ENCODE measurements around the gene SYT8. TPM values are rescaled to one million over a fixed set of nuclear protein-coding genes. Genes with fewer than 3 reads are reported as not detected.
A peak's percentile ranks its signal among the peaks of the same experiment; 100 is the strongest.
"Not testable (repeated sequence)": the region's sequence is repeated elsewhere in the genome, so short reads cannot be mapped to it uniquely, and the experiment has no call there.

SYT8 gene
- total RNA-seq, 1 donor from 2014 or later: 0.17 TPM

GRCh38 chr11:1870326-1870696, 35.5 kb downstream of the SYT8 start:
- Histone ChIP-seq H3K36me3 (ENCODE audit: control insufficient read depth, insufficient read depth, low read length) (no peaks in the 10 kb centered on the region), H3K27me3 (ENCODE audit: control insufficient read depth, insufficient read depth, low read length) (peaks cover 41% of the 10 kb centered on the region), H3K4me3 (ENCODE audit: low read depth, low read length) (no peak overlapping the region)
- TF ChIP-seq, protein P1, sequence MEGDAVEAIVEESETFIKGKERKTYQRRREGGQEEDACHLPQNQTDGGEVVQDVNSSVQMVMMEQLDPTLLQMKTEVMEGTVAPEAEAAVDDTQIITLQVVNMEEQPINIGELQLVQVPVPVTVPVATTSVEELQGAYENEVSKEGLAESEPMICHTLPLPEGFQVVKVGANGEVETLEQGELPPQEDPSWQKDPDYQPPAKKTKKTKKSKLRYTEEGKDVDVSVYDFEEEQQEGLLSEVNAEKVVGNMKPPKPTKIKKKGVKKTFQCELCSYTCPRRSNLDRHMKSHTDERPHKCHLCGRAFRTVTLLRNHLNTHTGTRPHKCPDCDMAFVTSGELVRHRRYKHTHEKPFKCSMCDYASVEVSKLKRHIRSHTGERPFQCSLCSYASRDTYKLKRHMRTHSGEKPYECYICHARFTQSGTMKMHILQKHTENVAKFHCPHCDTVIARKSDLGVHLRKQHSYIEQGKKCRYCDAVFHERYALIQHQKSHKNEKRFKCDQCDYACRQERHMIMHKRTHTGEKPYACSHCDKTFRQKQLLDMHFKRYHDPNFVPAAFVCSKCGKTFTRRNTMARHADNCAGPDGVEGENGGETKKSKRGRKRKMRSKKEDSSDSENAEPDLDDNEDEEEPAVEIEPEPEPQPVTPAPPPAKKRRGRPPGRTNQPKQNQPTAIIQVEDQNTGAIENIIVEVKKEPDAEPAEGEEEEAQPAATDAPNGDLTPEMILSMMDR (IDR thresholded peaks at IDR 0.05; ENCODE audit: insufficient read depth, low read length, poor library complexity, severe bottlenecking): no peak
- no peak for DNase-seq (ENCODE audit: low read depth)

DNA sequence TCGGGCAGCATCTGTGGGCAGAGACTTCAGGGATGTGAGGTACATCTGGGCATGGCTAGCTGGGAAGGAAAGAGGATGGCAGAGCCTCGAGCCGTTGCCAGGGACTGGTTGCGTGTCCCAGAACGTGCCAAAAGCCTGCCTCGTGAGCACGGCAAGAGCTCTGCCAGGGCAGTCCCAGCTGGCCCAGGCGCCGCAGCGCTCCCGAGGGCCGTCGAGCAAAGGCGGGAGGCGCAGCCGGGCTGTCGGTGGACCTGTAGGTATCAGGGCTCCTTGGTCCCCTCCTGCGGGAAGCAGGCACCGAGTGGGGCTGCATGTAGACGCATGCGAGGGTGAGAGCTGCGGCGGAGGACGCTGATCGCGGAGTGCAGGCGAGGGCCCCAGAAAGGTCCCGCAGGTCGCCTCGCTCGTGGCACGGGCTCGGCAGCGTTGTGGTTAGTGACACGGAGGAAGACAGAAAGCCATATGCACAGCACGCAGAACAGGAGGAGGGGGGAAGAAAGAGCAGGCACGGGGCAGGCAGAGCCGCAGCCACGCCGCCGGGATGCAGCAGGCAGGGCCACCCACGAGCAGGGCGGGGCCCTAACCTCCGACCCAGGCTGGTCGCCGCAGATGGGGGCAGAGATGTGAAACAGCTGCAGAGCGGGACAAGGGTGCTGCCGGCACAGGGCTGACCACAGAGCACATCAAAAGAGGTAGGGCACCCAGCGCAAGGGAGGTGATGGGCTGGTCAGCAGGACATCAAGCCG, 36.1 kb downstream of the SYT8 start:
- Histone ChIP-seq H3K27me3 (ENCODE audit: control insufficient read depth, insufficient read depth, low read length) (peaks cover 41% of the 10 kb centered on the region), H3K36me3 (ENCODE audit: control insufficient read depth, insufficient read depth, low read length) (no peaks in the 10 kb centered on the region), H3K4me3 (ENCODE audit: low read depth, low read length) (no peak overlapping the region)
- TF ChIP-seq, protein P1 (IDR thresholded peaks at IDR 0.05; ENCODE audit: insufficient read depth, low read length, poor library complexity, severe bottlenecking): no peak
- no peak for DNase-seq (ENCODE audit: low read depth)

DNA sequence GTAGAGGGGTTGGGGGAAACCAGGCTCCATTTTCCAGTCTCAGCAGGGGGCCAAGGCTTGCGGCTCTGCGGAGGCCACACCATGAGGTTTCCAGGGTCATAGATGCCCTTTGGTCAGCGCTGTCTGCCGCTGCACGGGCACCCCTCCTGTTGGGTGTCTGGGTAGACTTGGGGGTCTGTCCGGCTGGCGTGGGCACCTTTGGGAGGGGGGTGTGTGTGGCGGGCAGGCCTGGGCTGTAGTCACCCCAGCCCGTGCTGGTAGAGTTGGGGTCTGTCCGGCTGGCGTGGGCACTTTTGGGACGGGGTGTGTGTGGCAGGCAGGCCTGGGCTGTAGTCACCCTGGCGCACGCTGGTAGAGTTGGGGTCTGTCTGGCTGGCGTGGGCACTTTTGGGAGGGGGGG, 36.7 kb downstream of the SYT8 start:
- H3K27me3 ChIP-seq (ENCODE audit: control insufficient read depth, insufficient read depth, low read length): peaks cover 41% of the 10 kb centered on the region
- TF ChIP-seq, protein P1 (IDR thresholded peaks at IDR 0.05; ENCODE audit: insufficient read depth, low read length, poor library complexity, severe bottlenecking): no peak
- H3K36me3 ChIP-seq (ENCODE audit: control insufficient read depth, insufficient read depth, low read length): no peaks in the 10 kb centered on the region
- no peak overlapping the region for H3K4me3 ChIP-seq (ENCODE audit: low read depth, low read length)
- no peak for DNase-seq (ENCODE audit: low read depth)

DNA sequence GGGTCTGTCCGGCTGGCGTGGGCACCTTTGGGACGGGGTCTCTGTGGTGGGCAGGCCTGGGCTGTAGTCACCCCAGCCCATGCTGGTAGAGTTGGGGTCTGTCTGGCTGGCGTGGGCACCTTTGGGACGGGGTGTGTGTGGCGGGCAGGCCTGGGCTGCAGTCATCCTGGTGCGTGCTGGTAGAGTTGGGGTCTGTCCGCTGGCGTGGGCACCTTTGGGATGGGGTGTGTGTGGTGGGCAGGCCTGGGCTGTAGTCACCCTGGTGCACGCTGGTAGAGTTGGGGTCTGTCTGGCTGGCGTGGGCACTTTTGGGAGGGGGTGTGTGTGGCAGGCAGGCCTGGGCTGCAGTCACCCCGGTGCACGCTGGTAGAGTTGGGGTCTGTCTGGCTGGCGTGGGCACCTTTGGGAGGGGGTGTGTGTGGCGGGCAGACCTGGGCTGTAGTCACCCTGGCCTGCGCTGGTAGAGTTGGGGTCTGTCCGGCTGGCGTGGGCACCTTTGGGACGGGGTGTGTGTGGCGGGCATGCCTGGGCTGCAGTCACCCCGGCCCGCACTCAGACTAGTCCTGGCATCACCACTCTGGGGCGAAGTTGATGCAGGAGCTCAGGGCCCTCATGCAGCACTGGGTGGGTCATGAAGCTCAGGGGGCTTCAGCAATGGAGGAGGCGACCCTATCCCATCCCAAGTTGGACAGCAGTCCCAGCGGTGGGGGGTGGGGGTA, 37.6 kb downstream of the SYT8 start:
- no peak overlapping the region for H3K4me3 ChIP-seq (ENCODE audit: low read depth, low read length)
- no peaks in the 10 kb centered on the region for H3K36me3 ChIP-seq (ENCODE audit: control insufficient read depth, insufficient read depth, low read length)
- no peak for DNase-seq (ENCODE audit: low read depth)
- peaks cover 36% of the 10 kb centered on the region for H3K27me3 ChIP-seq (ENCODE audit: control insufficient read depth, insufficient read depth, low read length)
- TF ChIP-seq, protein P1 (IDR thresholded peaks at IDR 0.05; ENCODE audit: insufficient read depth, low read length, poor library complexity, severe bottlenecking): no peak

DNA sequence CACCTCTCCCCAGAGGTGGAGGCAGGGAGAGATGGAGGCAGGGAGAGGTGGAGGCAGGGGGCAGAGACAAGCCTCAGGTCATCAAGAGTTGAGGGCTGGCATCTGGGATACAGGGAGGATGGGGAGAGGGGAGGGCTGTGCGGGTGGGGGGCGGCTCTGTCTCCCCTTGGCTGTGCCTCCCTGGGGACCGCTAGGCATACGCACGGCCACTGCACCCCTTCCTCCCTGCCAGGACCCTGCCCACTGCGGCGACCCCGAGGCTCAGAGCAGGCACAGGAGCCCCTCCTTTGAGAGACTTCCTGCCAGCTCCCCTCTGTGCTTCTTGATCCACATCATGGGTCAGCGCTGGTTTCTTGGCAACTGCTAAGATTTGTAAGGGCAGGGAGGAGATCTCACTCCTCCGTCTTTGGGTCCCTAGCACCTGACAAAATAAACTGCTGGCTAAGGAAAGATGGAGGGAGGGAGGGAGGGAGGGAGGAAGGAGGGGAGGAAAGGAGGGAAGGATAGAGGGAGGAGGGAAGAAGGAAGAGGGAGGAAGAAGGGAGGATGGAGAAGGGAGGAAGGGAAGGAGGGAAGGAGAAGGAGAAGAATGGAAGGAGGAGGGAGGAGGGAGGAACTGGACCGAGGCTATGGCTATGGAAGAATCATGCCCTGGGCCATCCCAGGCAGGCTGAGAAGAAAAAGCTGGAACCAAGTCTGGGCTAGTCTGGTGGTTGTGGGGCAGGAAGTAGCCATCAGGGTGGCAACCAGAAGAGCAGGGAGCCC, 38.4 kb downstream of the SYT8 start:
- Histone ChIP-seq H3K4me3 (ENCODE audit: low read depth, low read length) (no peak overlapping the region), H3K36me3 (ENCODE audit: control insufficient read depth, insufficient read depth, low read length) (no peaks in the 10 kb centered on the region), H3K27me3 (ENCODE audit: control insufficient read depth, insufficient read depth, low read length) (peaks cover 34% of the 10 kb centered on the region)
- peak; percentile 23 for DNase-seq (ENCODE audit: low read depth)
- TF ChIP-seq, protein P1 (IDR thresholded peaks at IDR 0.05; ENCODE audit: insufficient read depth, low read length, poor library complexity, severe bottlenecking): no peak

DNA sequence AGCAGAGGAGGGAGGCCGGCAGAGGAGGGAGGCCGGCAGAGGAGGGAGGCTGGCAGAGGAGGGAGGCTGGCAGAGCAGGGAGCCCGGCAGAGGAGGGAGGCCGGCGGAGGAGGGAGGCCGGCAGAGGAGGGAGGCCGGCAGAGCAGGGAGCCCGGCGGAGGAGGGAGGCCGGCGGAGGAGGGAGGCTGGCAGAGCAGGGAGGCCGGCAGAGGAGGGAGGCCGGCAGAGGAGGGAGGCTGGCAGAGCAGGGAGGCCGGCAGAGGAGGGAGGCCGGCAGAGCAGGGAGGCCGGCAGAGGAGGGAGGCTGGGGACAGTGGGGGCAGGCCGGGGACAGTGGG, 39.0 kb downstream of the SYT8 start:
- H3K36me3 ChIP-seq (ENCODE audit: control insufficient read depth, insufficient read depth, low read length); H3K4me3 ChIP-seq (ENCODE audit: low read depth, low read length); DNase-seq (ENCODE audit: low read depth): not testable (repeated sequence)
- peaks cover 29% of the 10 kb centered on the region for H3K27me3 ChIP-seq (ENCODE audit: control insufficient read depth, insufficient read depth, low read length)

DNA sequence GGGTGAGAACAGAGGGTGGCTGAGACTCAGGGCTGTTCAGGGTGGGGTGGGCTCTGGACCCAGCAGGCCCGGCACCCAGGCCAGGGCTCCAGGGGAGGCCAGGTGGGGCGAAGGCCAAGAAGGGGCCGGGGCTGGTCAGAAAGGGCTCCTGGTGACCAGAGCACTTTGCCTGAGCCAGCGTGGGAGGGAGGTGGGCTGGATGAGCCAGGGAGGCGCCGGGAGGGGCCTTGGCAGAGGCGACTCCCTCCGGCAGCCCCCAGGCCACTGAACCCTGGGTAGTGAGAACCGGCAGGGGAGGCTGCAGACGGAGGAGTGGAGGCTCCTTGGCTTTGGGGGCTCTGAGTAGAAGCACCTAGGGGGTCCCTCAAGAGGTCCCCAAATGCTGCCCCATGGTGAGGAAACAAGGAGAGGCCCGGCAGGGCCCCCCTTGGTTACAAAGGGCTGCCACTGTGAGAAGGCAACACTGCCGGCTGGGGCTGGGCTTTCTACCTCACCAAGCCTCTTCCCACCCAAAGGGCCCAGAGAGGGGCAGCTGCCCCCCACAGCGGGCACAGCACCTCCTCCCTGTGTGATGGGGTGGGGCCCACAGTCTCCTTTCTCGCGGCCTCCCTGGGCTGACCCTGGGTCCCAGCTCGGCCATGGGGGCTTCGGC, 39.8 kb downstream of the SYT8 start:
- H3K36me3 ChIP-seq (ENCODE audit: control insufficient read depth, insufficient read depth, low read length); DNase-seq (ENCODE audit: low read depth); H3K4me3 ChIP-seq (ENCODE audit: low read depth, low read length): not testable (repeated sequence)
- peaks cover 21% of the 10 kb centered on the region for H3K27me3 ChIP-seq (ENCODE audit: control insufficient read depth, insufficient read depth, low read length)

Measured in kidney epithelial cell (primary cell).